Peyer's patch (tissue), 4 donors: ENCODE results near the gene YY1.

Experiments
- POLR2A ChIP-seq, 2 donors: fragments of 450-650 bp; IDR thresholded peaks; one replicate each; pipeline ENCODE4 v1.5.1; 2017; ENCODE audit warnings: antibody characterized with exemption in 2 of 2, mild to moderate bottlenecking in 2 of 2, moderate library complexity in 2 of 2
- TF ChIP-seq, protein P1 (sequence below), 6 experiments: fragments of 450-650 bp in 4 of 6; fragments of 200-600 bp in 2 of 6; sonication (generic) in 1 of 6; IDR thresholded peaks; one replicate each; pipeline ENCODE4 v1.5.1; 2017 to 2019; ENCODE audit warnings: antibody characterized with exemption in 6 of 6, mild to moderate bottlenecking in 3 of 6, moderate library complexity in 1 of 6

DNA sequence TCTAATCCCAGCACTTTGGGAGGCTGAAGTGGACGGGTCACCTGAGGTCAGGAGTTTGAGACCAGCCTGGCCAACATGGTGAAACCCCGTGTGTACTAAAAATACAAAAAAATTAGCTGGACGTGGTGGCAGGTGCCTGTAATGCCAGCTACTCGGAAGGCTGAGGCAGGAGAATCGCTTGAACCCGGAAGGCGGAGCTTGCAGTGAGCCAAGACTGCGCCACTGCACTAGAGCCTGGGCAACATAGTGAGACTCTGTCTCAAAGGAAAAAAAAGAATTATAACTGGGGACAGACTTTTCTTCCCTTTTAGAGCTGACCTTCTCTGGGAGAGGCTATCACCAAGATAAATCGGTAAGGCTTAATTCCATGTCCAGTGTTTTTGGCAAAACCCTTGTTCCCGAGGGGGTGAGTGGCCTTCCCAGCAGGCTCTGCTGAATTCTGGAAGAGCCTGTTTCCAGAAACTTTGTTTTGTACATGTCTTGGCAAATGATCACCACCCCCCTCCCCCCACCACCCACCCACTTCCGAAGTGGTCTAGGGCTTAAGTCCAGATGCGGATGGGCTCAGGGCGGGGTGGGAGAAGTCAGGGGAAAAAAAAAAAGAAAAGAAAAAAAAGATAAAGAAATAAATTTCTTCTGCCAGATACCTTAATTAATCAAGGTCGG is 47.2 kb upstream of the YY1 start:
- TF ChIP-seq, protein P1, sequence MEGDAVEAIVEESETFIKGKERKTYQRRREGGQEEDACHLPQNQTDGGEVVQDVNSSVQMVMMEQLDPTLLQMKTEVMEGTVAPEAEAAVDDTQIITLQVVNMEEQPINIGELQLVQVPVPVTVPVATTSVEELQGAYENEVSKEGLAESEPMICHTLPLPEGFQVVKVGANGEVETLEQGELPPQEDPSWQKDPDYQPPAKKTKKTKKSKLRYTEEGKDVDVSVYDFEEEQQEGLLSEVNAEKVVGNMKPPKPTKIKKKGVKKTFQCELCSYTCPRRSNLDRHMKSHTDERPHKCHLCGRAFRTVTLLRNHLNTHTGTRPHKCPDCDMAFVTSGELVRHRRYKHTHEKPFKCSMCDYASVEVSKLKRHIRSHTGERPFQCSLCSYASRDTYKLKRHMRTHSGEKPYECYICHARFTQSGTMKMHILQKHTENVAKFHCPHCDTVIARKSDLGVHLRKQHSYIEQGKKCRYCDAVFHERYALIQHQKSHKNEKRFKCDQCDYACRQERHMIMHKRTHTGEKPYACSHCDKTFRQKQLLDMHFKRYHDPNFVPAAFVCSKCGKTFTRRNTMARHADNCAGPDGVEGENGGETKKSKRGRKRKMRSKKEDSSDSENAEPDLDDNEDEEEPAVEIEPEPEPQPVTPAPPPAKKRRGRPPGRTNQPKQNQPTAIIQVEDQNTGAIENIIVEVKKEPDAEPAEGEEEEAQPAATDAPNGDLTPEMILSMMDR (IDR thresholded peaks at IDR 0.05), result no peak
- TF ChIP-seq POLR2A (IDR thresholded peaks at IDR 0.05), result no peak
